ENCODE measurements around the gene EAF2.

DNA sequence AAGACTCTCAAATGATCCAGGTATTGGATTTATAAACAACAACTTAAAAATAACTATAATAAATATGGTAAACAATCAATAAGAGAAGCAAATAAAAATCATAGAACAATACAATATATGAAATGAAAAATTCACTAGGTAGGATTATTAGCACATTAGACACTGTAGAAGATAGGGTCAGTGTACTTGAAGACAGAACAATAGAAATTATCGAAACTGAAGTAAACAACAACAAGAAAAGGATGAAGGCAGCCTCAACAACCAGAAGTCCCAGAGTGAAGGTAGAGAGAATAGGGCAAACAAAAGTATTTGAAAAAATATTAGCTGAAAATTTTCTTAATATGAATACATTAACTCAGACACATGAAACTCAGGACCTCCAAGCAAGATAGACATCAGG lies 12.0 kb upstream of the EAF2 start:
- no peak for TF ChIP-seq POLR2AphosphoS5 (IDR thresholded peaks at IDR 0.05)
- TF ChIP-seq, protein P1, sequence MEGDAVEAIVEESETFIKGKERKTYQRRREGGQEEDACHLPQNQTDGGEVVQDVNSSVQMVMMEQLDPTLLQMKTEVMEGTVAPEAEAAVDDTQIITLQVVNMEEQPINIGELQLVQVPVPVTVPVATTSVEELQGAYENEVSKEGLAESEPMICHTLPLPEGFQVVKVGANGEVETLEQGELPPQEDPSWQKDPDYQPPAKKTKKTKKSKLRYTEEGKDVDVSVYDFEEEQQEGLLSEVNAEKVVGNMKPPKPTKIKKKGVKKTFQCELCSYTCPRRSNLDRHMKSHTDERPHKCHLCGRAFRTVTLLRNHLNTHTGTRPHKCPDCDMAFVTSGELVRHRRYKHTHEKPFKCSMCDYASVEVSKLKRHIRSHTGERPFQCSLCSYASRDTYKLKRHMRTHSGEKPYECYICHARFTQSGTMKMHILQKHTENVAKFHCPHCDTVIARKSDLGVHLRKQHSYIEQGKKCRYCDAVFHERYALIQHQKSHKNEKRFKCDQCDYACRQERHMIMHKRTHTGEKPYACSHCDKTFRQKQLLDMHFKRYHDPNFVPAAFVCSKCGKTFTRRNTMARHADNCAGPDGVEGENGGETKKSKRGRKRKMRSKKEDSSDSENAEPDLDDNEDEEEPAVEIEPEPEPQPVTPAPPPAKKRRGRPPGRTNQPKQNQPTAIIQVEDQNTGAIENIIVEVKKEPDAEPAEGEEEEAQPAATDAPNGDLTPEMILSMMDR (IDR thresholded peaks at IDR 0.05), result no peak
- no peak for TF ChIP-seq POLR2A (IDR thresholded peaks at IDR 0.05)
- TF ChIP-seq EP300 (IDR thresholded peaks at IDR 0.05), result no peak

Data from stomach (tissue), 4 donors.